Panc1 (cell line): ENCODE data around the gene CACNA2D3. TPM values are rescaled to one million over a fixed set of nuclear protein-coding genes. Genes with fewer than 3 reads are reported as not detected.

Source experiments
- ATAC-seq: fragments of 200-7000 bp; cut with Tn5 transposase; 2 replicates; pipeline ENCODE4 v1.9.1; 2020; ENCODE audit warnings: mild to moderate bottlenecking, moderate library complexity
- BruUV-seq: library from RNA; stranded (reverse); fragments of 400-500 nt; replicated peaks from 2 replicates; lab custom pipeline; 2021; lab: Mats Ljungman, UMichigan
- CTCF ChIA-PET: fragments of 300-600 bp; sonication (Branson Sonifier 250); formaldehyde crosslinking; loops from one replicate; lab custom pipeline; 2022; ENCODE audit warnings: antibody characterized with exemption; lab: Charles Lee
- POLR2A ChIA-PET: fragments of 300-600 bp; sonication (Branson Sonifier 250); formaldehyde crosslinking; loops from one replicate; lab custom pipeline; 2022; ENCODE audit warnings: antibody characterized with exemption; lab: Charles Lee
- DNase-seq: peaks from one replicate; pipeline ENCODE4 v3.0.0-alpha.2; 2010; ENCODE audit warnings: low read depth, low spot score
- H3K27ac ChIP-seq: 2 replicates; pipeline ENCODE4 v1.5.1; 2011; ENCODE audit warnings: mild to moderate bottlenecking, low read length, inconsistent platforms
- H3K27me3 ChIP-seq: fragments of 200-500 bp; sonication (Bioruptor generic); 2 replicates; pipeline ENCODE4 v1.6.0; 2014; ENCODE audit warnings: low read length, inconsistent platforms; ENCODE audit not compliant: control insufficient read depth, insufficient read depth
- H3K36me3 ChIP-seq: fragments of 200-500 bp; sonication (Bioruptor generic); 2 replicates; pipeline ENCODE4 v1.5.1; 2014; ENCODE audit warnings: inconsistent platforms, mild to moderate bottlenecking, low read length, moderate library complexity; ENCODE audit not compliant: control insufficient read depth, insufficient read depth
- H3K4me1 ChIP-seq: 2 replicates; pipeline ENCODE4 v1.5.1; 2011; ENCODE audit warnings: inconsistent platforms, mild to moderate bottlenecking, low read length, moderate library complexity; ENCODE audit not compliant: control insufficient read depth, insufficient read depth
- H3K4me3 ChIP-seq, 2 experiments: 2 replicates each; pipeline ENCODE4 v1.5.1; 2011 to 2012; ENCODE audit warnings: low read depth in 2 of 2, low read length in 2 of 2, mild to moderate bottlenecking in 2 of 2, inconsistent platforms in 1 of 2, moderate library complexity in 1 of 2
- H3K9me3 ChIP-seq: fragments of 200-500 bp; sonication (Bioruptor generic); 2 replicates; pipeline ENCODE4 v1.5.1; 2014; ENCODE audit warnings: low read depth, mild to moderate bottlenecking, inconsistent platforms, low read length, moderate library complexity; ENCODE audit not compliant: control insufficient read depth, insufficient read depth
- POLR2AphosphoS5 ChIP-seq: IDR thresholded peaks from 2 replicates; pipeline ENCODE4 v1.6.1; 2012; ENCODE audit warnings: mild to moderate bottlenecking, low read depth, low read length, moderate library complexity
- SIN3A ChIP-seq: IDR thresholded peaks from 2 replicates; pipeline ENCODE4 v1.6.1; 2012; ENCODE audit warnings: low read depth, mild to moderate bottlenecking, low read length, moderate library complexity, borderline replicate concordance; ENCODE audit not compliant: insufficient read depth
- TCF7L2 ChIP-seq: IDR thresholded peaks from 2 replicates; pipeline ENCODE4 v1.6.1; 2011; ENCODE audit warnings: mild to moderate bottlenecking, low read depth, low read length, inconsistent platforms
- in situ Hi-C: cut with HindIII; loops from 2 replicates; pipeline ENCODE4 v1.10.0; 2016; ENCODE audit warnings: low sequenced_read_pairs, low pct_unique_long_range_greater_than_20kb
- intact Hi-C: fragments of 100-400 bp; cut with micrococcal nuclease; formaldehyde crosslinking; loops from one replicate; pipeline ENCODE4 v1.10.0; 2022; ENCODE audit not compliant: unreplicated experiment
- total RNA-seq: library from RNA; stranded (reverse); gene quantifications from one replicate; pipeline ENCODE4 v1.2.1, GENCODE V29; 2021; ENCODE audit not compliant: unreplicated experiment
- TF ChIP-seq, protein P1 (sequence below): fragments of 450-650 bp; IDR thresholded peaks from 2 replicates; pipeline ENCODE4 v1.5.1; 2017; ENCODE audit warnings: mild to moderate bottlenecking
- TF ChIP-seq, protein P2 (sequence below), 2 experiments: IDR thresholded peaks; 2 replicates each; pipeline ENCODE4 v1.6.1; 2011 to 2012; ENCODE audit warnings: low read depth in 2 of 2, control low read depth in 1 of 2, low read length in 1 of 2, mild to moderate bottlenecking in 1 of 2, moderate library complexity in 1 of 2; ENCODE audit not compliant: insufficient read depth in 1 of 2

Gene CACNA2D3
- total RNA-seq, 1 experiment from 2014 or later: 0.41 TPM

DNA sequence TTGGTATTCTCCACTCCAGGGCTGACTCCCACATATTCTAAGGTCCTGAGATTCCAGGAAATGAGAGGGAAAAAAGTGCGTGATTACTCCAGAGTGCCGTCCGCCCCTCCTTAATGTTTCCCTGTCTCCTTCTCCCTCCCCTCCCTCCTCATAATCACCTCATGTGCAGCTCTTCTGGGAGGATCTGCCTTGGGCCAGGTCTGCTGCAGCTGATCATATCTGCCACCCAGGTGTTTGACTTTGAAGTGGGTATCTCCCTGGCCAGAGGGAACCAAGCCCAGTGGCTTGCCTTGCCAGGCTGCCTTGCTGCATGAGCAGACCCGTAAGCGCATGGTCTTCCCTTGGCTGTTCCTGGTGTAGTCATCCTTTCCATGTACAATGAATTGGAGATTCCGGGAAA is 833.6 kb downstream of the CACNA2D3 start:
- no peak for ATAC-seq
- POLR2A ChIA-PET: no interaction called here
- no TSS peak for BruUV-seq
- Histone ChIP-seq H3K27ac (no peak overlapping the region), H3K36me3 (no peaks in the 10 kb centered on the region), H3K27me3 (no peaks in the 10 kb centered on the region), H3K4me1 (no peaks in the 10 kb centered on the region; the same call in 1 of the 2 replicates), H3K9me3 (no peaks in the 10 kb centered on the region), H3K4me3 (no peak overlapping the region)
- no peak for DNase-seq
- TF ChIP-seq, protein P1, sequence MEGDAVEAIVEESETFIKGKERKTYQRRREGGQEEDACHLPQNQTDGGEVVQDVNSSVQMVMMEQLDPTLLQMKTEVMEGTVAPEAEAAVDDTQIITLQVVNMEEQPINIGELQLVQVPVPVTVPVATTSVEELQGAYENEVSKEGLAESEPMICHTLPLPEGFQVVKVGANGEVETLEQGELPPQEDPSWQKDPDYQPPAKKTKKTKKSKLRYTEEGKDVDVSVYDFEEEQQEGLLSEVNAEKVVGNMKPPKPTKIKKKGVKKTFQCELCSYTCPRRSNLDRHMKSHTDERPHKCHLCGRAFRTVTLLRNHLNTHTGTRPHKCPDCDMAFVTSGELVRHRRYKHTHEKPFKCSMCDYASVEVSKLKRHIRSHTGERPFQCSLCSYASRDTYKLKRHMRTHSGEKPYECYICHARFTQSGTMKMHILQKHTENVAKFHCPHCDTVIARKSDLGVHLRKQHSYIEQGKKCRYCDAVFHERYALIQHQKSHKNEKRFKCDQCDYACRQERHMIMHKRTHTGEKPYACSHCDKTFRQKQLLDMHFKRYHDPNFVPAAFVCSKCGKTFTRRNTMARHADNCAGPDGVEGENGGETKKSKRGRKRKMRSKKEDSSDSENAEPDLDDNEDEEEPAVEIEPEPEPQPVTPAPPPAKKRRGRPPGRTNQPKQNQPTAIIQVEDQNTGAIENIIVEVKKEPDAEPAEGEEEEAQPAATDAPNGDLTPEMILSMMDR: no peak
- TF ChIP-seq POLR2AphosphoS5 (no peak), TCF7L2 (no peak), SIN3A (no peak)
- TF ChIP-seq, protein P2, sequence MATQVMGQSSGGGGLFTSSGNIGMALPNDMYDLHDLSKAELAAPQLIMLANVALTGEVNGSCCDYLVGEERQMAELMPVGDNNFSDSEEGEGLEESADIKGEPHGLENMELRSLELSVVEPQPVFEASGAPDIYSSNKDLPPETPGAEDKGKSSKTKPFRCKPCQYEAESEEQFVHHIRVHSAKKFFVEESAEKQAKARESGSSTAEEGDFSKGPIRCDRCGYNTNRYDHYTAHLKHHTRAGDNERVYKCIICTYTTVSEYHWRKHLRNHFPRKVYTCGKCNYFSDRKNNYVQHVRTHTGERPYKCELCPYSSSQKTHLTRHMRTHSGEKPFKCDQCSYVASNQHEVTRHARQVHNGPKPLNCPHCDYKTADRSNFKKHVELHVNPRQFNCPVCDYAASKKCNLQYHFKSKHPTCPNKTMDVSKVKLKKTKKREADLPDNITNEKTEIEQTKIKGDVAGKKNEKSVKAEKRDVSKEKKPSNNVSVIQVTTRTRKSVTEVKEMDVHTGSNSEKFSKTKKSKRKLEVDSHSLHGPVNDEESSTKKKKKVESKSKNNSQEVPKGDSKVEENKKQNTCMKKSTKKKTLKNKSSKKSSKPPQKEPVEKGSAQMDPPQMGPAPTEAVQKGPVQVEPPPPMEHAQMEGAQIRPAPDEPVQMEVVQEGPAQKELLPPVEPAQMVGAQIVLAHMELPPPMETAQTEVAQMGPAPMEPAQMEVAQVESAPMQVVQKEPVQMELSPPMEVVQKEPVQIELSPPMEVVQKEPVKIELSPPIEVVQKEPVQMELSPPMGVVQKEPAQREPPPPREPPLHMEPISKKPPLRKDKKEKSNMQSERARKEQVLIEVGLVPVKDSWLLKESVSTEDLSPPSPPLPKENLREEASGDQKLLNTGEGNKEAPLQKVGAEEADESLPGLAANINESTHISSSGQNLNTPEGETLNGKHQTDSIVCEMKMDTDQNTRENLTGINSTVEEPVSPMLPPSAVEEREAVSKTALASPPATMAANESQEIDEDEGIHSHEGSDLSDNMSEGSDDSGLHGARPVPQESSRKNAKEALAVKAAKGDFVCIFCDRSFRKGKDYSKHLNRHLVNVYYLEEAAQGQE (IDR thresholded peaks at IDR 0.05; ENCODE audit: insufficient read depth in 1 of 2, low read depth in 2 of 2, low read length in 1 of 2): no peak
- CTCF ChIA-PET: no interaction called here
- in situ Hi-C loops (no loop called here), intact Hi-C loops (no loop called here)

DNA sequence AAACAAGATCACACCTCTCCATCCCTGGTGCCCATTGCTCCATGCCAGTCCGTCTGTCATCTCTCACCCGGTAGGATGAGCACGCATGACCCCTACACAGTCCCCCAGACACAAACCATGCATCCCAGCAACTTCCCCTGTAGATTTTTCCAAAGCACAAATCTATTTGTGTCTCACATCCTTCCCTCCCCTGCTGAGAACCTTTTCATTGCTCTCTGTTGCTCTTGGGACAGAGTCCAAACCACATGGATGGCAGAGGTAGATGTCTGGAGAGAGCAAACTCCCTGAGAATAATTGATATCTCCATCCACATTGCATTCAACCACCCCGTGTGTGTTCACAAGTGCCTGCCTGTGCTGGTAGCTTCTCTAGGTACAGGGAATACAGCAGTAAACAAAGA is 835.4 kb downstream of the CACNA2D3 start:
- ChIA-PET CTCF (no interaction called here), POLR2A (no interaction called here)
- no peaks in the 10 kb centered on the region for H3K9me3 ChIP-seq
- in situ Hi-C loops (no loop called here), intact Hi-C loops (no loop called here)
- DNase-seq: no peak
- no peaks in the 10 kb centered on the region for H3K4me1 ChIP-seq
- H3K27ac ChIP-seq: no peak overlapping the region
- H3K4me3 ChIP-seq: no peak overlapping the region
- no TSS peak for BruUV-seq
- no peak for ATAC-seq
- TF ChIP-seq TCF7L2 (no peak), POLR2AphosphoS5 (no peak), SIN3A (no peak)
- TF ChIP-seq, protein P2 (IDR thresholded peaks at IDR 0.05; ENCODE audit: insufficient read depth in 1 of 2, low read depth in 2 of 2, low read length in 1 of 2): no peak
- TF ChIP-seq, protein P1: no peak
- H3K27me3 ChIP-seq: no peaks in the 10 kb centered on the region
- no peaks in the 10 kb centered on the region for H3K36me3 ChIP-seq
